HG03378 (cell line): Measurements from ENCODE around the gene PNMA6F.
"Not testable (repeated sequence)": the region's sequence is repeated elsewhere in the genome, so short reads cannot be mapped to it uniquely, and the experiment has no call there.

Experiments used
- ATAC-seq: cut with Tn5 transposase; IDR thresholded peaks from one replicate; pipeline ENCODE4 v1.9.1; 2021; ENCODE audit warnings: mild to moderate bottlenecking, moderate library complexity; ENCODE audit not compliant: unreplicated experiment

PNMA6F gene

DNA sequence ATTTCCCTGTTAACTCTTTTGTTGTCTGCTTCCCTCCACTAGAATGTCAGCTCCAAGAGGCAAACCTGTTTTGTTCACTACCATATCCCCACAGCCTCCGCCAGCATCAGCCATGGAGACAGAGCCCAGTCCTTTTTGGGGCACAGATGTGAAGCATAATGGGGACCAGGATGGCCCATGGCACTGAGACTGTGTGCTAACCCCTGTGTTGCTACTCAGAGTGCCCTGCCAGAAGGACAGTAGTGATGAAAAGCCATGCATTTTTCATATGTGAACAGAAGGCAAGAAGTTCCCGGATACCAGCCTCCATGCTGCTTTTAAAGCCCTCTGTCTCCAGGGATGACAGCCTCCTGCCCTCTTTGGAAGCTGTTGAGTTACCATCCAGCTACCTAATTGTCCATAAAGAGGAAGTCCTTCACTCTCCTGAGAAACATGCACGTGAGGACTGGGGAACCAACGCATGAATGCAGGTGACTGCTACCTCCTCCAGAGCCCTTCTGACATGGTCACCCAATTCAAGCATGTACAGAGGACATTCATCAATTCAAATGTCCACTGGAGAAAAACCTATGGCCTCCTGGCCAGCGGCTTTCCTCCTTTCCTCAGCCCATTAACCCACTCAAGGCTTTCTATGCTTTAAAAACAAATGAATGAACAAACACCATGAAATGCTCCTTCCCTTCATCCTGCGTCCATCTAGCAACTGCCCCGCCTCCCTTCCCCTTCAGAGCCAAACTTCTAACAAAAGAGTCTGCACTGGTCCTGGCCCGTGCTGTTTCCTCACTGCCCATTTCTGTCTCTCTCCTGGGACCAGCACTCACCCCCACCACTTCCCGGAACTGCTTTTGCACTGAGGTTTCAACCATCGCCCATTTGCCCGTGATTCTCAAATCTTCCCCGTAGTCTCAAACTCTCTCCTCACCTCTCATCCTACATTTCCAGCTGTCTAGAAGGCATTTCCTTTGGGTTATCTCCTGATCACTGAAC lies 18.0 kb downstream of the PNMA6F start:
- ATAC-seq, result no peak

- ATAC-seq, result no peak
These were observed 18.8 kb downstream of the PNMA6F start for GRCh38 chrX:153302796-153303195.

- ATAC-seq, result no peak
These were observed 19.8 kb downstream of the PNMA6F start for GRCh38 chrX:153301746-153302145.

DNA sequence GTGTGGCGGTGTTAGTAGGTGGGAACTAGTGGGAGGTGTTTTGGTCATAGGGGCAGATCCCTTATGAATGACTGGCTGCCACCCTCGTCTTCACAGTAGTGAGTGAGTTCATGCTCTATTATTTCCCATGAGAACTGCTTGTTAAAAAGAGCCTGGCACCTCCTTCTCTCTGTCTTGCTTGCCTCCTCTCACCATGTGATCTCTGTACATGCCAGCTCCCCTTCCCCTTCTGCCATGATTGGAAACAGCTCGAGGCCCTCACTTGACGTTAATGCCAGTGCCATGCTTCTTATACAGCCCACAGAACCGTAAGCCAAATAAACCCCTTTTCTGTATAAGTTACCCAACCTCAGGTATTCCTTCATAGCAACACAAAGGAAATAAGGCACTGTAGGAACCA lies 21.7 kb downstream of the PNMA6F start:
- ATAC-seq, result no peak

- no peak for ATAC-seq
These were observed 24.2 kb downstream of the PNMA6F start for GRCh38 chrX:153297376-153297775.

GRCh38 chrX:153293485-153294071 lies 28.0 kb downstream of the PNMA6F start:
- ATAC-seq, result not testable (repeated sequence)

GRCh38 chrX:153288807-153289206 lies 32.8 kb downstream of the PNMA6F start:
- ATAC-seq, result not testable (repeated sequence)

GRCh38 chrX:153285678-153286077 lies 35.9 kb downstream of the PNMA6F start:
- not testable (repeated sequence) for ATAC-seq

DNA sequence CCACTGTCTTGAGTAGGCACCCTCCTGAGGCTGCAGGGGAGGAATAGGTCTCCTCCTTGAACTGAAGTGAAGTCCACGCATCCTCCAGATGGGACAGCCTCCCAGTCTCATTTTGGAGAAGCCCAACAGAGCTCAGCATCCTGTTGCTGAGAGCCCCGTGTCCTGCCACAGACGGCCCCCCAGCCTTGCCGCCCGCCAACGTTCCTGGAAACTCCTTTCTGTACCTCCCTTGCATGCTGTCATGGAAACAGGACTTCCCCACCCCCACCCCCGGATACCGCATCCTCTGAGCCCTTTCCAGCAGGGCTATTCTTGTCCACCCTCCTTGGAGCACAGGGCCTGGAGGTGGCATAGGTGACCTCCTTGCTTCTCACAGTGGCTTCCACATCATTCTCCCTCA lies 37.6 kb downstream of the PNMA6F start:
- ATAC-seq, result not testable (repeated sequence)

- not testable (repeated sequence) for ATAC-seq
These were observed 39.8 kb downstream of the PNMA6F start for GRCh38 chrX:153281784-153282183.

GRCh38 chrX:153279304-153279703 lies 42.3 kb downstream of the PNMA6F start:
- ATAC-seq, result not testable (repeated sequence)

DNA sequence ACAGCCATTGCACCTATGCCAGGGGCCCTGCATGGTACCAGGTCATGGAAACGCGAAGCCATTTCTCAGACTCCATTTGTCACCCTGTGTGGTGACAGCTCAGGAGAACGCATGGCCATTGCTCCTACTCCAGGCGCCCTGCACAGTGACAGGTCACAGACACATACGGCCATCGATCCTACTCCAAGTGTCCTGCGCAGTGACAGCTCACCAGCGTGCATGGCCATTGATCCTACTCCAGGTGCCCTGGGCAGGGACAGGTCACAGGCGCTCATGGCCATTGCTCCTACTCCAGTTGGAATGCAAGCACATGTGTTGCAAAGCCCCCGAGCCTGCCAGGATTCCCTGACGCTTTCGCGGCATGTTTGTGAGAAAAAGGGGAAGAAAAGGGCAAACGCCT lies 45.5 kb downstream of the PNMA6F start:
- ATAC-seq, result not testable (repeated sequence)

DNA sequence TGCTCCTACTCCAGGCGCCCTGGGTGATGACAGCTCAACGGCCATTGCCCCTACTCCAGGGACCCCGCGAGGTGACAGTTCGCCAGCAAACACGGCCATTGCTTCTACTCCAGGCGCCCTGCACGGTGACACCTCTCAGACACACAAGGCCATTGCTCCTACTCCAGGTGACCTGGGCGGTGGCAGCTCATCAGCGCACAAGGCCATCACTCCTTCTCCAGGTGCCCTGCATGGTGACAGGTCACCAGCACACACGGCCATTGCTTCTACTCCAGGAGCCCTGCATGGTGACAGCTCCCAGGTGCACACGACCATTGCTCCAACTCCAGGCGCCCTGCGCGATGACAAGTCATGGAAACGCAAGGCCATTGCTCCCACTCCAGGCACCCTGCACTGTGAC lies 46.1 kb downstream of the PNMA6F start:
- not testable (repeated sequence) for ATAC-seq

DNA sequence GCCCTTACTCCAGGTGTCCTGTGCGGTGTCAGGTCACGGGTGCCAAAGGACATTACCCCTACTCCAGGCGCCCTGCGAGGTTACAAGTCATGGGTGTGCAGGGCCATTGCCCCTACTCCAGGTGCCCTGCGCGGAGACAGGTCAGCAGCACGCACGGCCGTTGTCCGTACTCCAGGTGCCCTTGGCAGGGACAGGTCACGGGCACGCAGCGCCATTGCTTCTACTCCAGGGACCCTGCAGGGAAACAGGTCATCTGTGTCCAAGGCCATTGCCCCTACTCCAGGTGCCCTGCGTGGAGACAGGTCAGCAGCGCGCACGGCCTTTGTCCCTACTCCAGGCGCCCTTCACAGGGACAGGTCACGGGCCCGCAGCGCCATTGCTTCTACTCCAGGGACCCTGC lies 49.0 kb downstream of the PNMA6F start:
- not testable (repeated sequence) for ATAC-seq

GRCh38 chrX:153272070-153272469 lies 49.5 kb downstream of the PNMA6F start:
- ATAC-seq, result not testable (repeated sequence)
